Measurements from ENCODE around the gene HNRNPA3. TPM values are rescaled to one million over a fixed set of nuclear protein-coding genes. Genes with fewer than 3 reads are reported as not detected.
A peak's percentile ranks its signal among the peaks of the same experiment; 100 is the strongest.

Gene HNRNPA3
- total RNA-seq, 1 experiment from 2014 or later, result 328 TPM

- intact Hi-C loops (cut with micrococcal nuclease), result no loop called here
- DNase-seq (ENCODE audit: low read depth, low spot score), result peak; percentile 60
- H3K27ac ChIP-seq (ENCODE audit: low read depth, low read length), result peak overlapping the region; percentile 26; the same call in 1 of the 2 replicates
- no TSS peak for BruUV-seq (replicated peaks)
- H3K27me3 ChIP-seq (ENCODE audit: insufficient read depth, low read length), result no peaks in the 10 kb centered on the region
- ChIA-PET POLR2A (interaction anchor here (0.6 to 2.2 kb wide), 3 partner anchors 9 to 56 kb away, joined by 3 to 13 read pairs (median 8); partner anchors contain the start of gene NFE2L2), CTCF (interaction anchor here (0.9 to 2.6 kb wide), 9 partner anchors 9 to 106 kb away, joined by 3 to 22 read pairs (median 4); partner anchors contain the start of gene NFE2L2), RAD21 (ENCODE audit: low non-redundant PET in 1 of 2, low total read pairs in 2 of 2, uncharacterized antibody in 2 of 2, unreplicated experiment in 2 of 2) (interaction anchor here in 1 of 2 experiments (1.3 kb wide), 1 partner anchor 90 kb away, joined by 4 read pairs; no protein-coding TSS in a partner anchor)
- peaks cover 50 to 82% of the 10 kb centered on the region in 2 experiments for H3K4me1 ChIP-seq (ENCODE audit: control insufficient read depth in 1 of 2, insufficient read depth in 2 of 2, low read length in 2 of 2)
- H3K4me2 ChIP-seq (ENCODE audit: low read length), result peak overlapping the region; percentile 43
- no peak overlapping the region for H3K4me3 ChIP-seq (replicated peaks in 1 of 2; ENCODE audit: low read depth in 1 of 2, low read length in 2 of 2)
- H3K36me3 ChIP-seq (ENCODE audit: control insufficient read depth in 1 of 2, insufficient read depth in 2 of 2, low read length in 2 of 2), result peaks cover 0 to 8% of the 10 kb centered on the region in 2 experiments; a peak in 1 of 4 replicates
- peak overlapping the region; percentile 13; the same call in 1 of the 2 replicates for H3K9ac ChIP-seq (ENCODE audit: low read length)
- ATAC-seq, result peak; percentile 92
- no peaks in the 10 kb centered on the region for H3K9me2 ChIP-seq (ENCODE audit: insufficient read depth)
- peaks cover 45% of the 10 kb centered on the region; the same call in 1 of the 2 replicates for H4K20me1 ChIP-seq (ENCODE audit: insufficient read depth)
- peaks cover 100% of the 10 kb centered on the region for H3K79me2 ChIP-seq (ENCODE audit: insufficient read depth, low read length)
- no peaks in the 10 kb centered on the region for H3K9me3 ChIP-seq (ENCODE audit: control insufficient read depth in 1 of 2, insufficient read depth in 1 of 2, low read depth in 1 of 2, low read length in 2 of 2)
- no peak overlapping the region for H2AFZ ChIP-seq (ENCODE audit: low read depth, low read length, poor library complexity, severe bottlenecking)
- no peak for TF ChIP-seq ZFX (IDR thresholded peaks at IDR 0.05)
- TF ChIP-seq FOSL1 (IDR thresholded peaks at IDR 0.05; ENCODE audit: low read depth), result no peak
- no peak for TF ChIP-seq CBX3 (IDR thresholded peaks at IDR 0.05; ENCODE audit: low read depth)
- TF ChIP-seq, protein P1, sequence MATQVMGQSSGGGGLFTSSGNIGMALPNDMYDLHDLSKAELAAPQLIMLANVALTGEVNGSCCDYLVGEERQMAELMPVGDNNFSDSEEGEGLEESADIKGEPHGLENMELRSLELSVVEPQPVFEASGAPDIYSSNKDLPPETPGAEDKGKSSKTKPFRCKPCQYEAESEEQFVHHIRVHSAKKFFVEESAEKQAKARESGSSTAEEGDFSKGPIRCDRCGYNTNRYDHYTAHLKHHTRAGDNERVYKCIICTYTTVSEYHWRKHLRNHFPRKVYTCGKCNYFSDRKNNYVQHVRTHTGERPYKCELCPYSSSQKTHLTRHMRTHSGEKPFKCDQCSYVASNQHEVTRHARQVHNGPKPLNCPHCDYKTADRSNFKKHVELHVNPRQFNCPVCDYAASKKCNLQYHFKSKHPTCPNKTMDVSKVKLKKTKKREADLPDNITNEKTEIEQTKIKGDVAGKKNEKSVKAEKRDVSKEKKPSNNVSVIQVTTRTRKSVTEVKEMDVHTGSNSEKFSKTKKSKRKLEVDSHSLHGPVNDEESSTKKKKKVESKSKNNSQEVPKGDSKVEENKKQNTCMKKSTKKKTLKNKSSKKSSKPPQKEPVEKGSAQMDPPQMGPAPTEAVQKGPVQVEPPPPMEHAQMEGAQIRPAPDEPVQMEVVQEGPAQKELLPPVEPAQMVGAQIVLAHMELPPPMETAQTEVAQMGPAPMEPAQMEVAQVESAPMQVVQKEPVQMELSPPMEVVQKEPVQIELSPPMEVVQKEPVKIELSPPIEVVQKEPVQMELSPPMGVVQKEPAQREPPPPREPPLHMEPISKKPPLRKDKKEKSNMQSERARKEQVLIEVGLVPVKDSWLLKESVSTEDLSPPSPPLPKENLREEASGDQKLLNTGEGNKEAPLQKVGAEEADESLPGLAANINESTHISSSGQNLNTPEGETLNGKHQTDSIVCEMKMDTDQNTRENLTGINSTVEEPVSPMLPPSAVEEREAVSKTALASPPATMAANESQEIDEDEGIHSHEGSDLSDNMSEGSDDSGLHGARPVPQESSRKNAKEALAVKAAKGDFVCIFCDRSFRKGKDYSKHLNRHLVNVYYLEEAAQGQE (IDR thresholded peaks at IDR 0.05; ENCODE audit: low read depth), result no peak
- no peak for TF ChIP-seq EGR1 (IDR thresholded peaks at IDR 0.05; ENCODE audit: low read depth)
- TF ChIP-seq CEBPB (IDR thresholded peaks at IDR 0.05; ENCODE audit: low read depth), result no peak
- TF ChIP-seq ATF3 (IDR thresholded peaks at IDR 0.05), result no peak
- no peak for TF ChIP-seq ELF1 (IDR thresholded peaks at IDR 0.05; ENCODE audit: borderline replicate concordance, low read depth)
- TF ChIP-seq SP1 (IDR thresholded peaks at IDR 0.05; ENCODE audit: low read depth), result no peak
- TF ChIP-seq EZH2 (IDR thresholded peaks at IDR 0.05), result no peak
- TF ChIP-seq JUND (IDR thresholded peaks at IDR 0.05), result no peak
- peak; percentile 48 to 94 (median 87); a peak in 5 of 6 replicates for TF ChIP-seq CTCF (IDR thresholded peaks at IDR 0.05 in 2 of 3, conservative IDR thresholded peaks at IDR 0.05 in 1 of 3; ENCODE audit: borderline replicate concordance in 1 of 3, insufficient read depth in 1 of 3, low read depth in 2 of 3, low read length in 2 of 3)
- 0 out of 2 replicates have a peak, but pooled peaks have one; percentile 9 for TF ChIP-seq POLR2AphosphoS5 (IDR thresholded peaks at IDR 0.05; ENCODE audit: low read depth, low read length)
- no peak for TF ChIP-seq SIN3A (IDR thresholded peaks at IDR 0.05; ENCODE audit: low read depth)
- TF ChIP-seq SRF (IDR thresholded peaks at IDR 0.05; ENCODE audit: low read depth), result no peak
- TF ChIP-seq ZBTB33 (IDR thresholded peaks at IDR 0.05; ENCODE audit: extremely low read depth, insufficient replicate concordance, low read length), result no peak
- TF ChIP-seq TCF7L2 (IDR thresholded peaks at IDR 0.05; ENCODE audit: borderline replicate concordance, extremely low read depth, insufficient read depth, insufficient read length), result no peak
- TF ChIP-seq ZNF274 (IDR thresholded peaks at IDR 0.05; ENCODE audit: low read depth, low read length), result no peak
Measured at GRCh38 chr2:177254433-177255226, 42.0 kb downstream of the HNRNPA3 start.
